Loucy (cell line): Measurements from ENCODE around the gene PKM.

ENCODE experiments used
- CTCF ChIP-seq: fragments of 200-600 bp; sonication (generic); conservative IDR thresholded peaks from 2 replicates; pipeline ENCODE4 v1.5.1; 2014; ENCODE audit warnings: mild to moderate bottlenecking, antibody characterized with exemption, low read length
- EZH2phosphoT487 ChIP-seq: fragments of 200-600 bp; IDR thresholded peaks from 2 replicates; pipeline ENCODE4 v1.6.1; 2018; ENCODE audit warnings: antibody characterized with exemption, mild to moderate bottlenecking, moderate library complexity, borderline replicate concordance

GRCh38 chr15:72156928-72157327, 74.1 kb downstream of the PKM start:
- TF ChIP-seq CTCF = no peak
- TF ChIP-seq EZH2phosphoT487 = no peak
